Psoas muscle (tissue), 8 donors: ENCODE measurements around the gene FOXG1. TPM values are rescaled to one million over a fixed set of nuclear protein-coding genes. Genes with fewer than 3 reads are reported as not detected.

Source experiments
- ATAC-seq, 4 donors: fragments of 200-7000 bp; cut with Tn5 transposase; one replicate each; pipeline ENCODE4 v1.9.1; 2020; ENCODE audit warnings: moderate library complexity in 3 of 4, mild to moderate bottlenecking in 2 of 4
- DNase-seq, 2 donors: peaks; one replicate each; pipeline ENCODE4 v3.0.0-alpha.2; 2020
- H3K27ac ChIP-seq: fragments of 200-600 bp; one replicate; pipeline ENCODE4 v1.8.0; 2022
- H3K27me3 ChIP-seq, 3 donors: fragments of 200-600 bp in 1 of 3; one replicate each; pipeline versions ENCODE4 v1.6.1 to v1.8.0; 2013 to 2022; ENCODE audit warnings: low read length in 2 of 3, mild to moderate bottlenecking in 2 of 3, moderate library complexity in 1 of 3; ENCODE audit not compliant: insufficient read depth in 3 of 3
- H3K36me3 ChIP-seq, 2 donors: fragments of 200-600 bp in 1 of 2; one replicate each; pipeline versions ENCODE4 v1.6.1 to v1.8.0; 2013 to 2022; ENCODE audit warnings: low read depth in 1 of 2, mild to moderate bottlenecking in 1 of 2, moderate library complexity in 1 of 2; ENCODE audit not compliant: insufficient read depth in 1 of 2
- H3K4me1 ChIP-seq: fragments of 200-600 bp; one replicate; pipeline ENCODE4 v1.8.0; 2022
- H3K4me3 ChIP-seq: fragments of 200-600 bp; one replicate; pipeline ENCODE4 v1.8.0; 2022; ENCODE audit warnings: mild to moderate bottlenecking
- H3K9me3 ChIP-seq: fragments of 200-600 bp; one replicate; pipeline ENCODE4 v1.8.0; 2022
- CTCF ChIP-seq: fragments of 200-600 bp; IDR thresholded peaks from one replicate; pipeline ENCODE4 v1.8.0; 2022; ENCODE audit warnings: antibody characterized with exemption
- WGBS, 3 donors: extraction: QIAGEN DNeasy Blood & Tissue Kit; methylation state at CpG; one replicate each; pipeline versions ENCODE4 v1.1.6 to v1.1.7; 2013; 5-methylcytosine and 5-hydroxymethylcytosine counted together
- intact Hi-C, 2 donors: fragments of 100-400 bp; cut with DNase I; formaldehyde crosslinking; loops; one replicate each; pipeline versions ENCODE4 v1.11.0 to v1.14.2; 2022
- polyA plus RNA-seq, 3 donors: library from polyadenylated mRNA; stranded (reverse); fragments of 200-250 nt; gene quantifications; one replicate each; pipeline ENCODE4 v1.2.3, GENCODE V29; 2013
- total RNA-seq, 4 donors: library from RNA; stranded (reverse); fragmentation: NEBNext Ultra II Directional in 2 of 4; extraction: Animal tissue kit (Norgen Biotek cat#: 25700) in 2 of 4; gene quantifications; one replicate each; pipeline versions ENCODE4 v1.2.1 to v1.2.4, GENCODE V29; 2021 to 2023
- donor health status: healthy with polysubstance abuse.
- donor health status: DM: no; HTN: no; CAD: no; lungs with moderate emphysema.
- donor health status: Bipolar disorder and iron deficiency.
- donor health status: healthy.
- donor health status: DM: yes; HTN: yes; CAD: no.
- donor health status: DM: no; HTN: no; CAD: no.
- donor health status: DM: no; HTN: no; CAD: no.
- donor health status: DM: yes; HTN: yes; CAD: no.

Gene FOXG1
- total and polyA plus RNA-seq, 7 donors = under 0.01 to 5.5 (median 5.4) TPM; not detected in 4

- DNase-seq (no peak), ATAC-seq (no peak)
- intact Hi-C loops = loop anchor here (5.0 to 10.0 kb wide), 4 partner anchors 779 to 1519 kb away; no protein-coding TSS in a partner anchor
- H3K36me3 ChIP-seq = no peaks in the 10 kb centered on the region
- 4 to 8% (median 7%) methylated on average over 14 of the region's 14 CpGs for WGBS, 3 donors
- no peaks in the 10 kb centered on the region for H3K4me1 ChIP-seq
- no peak overlapping the region for H3K27ac ChIP-seq
- H3K9me3 ChIP-seq = no peaks in the 10 kb centered on the region
- H3K4me3 ChIP-seq = no peak overlapping the region
- H3K27me3 ChIP-seq = peaks cover 13 to 64% (median 20%) of the 10 kb centered on the region in 3 donors
- TF ChIP-seq CTCF = no peak
These were observed 11.3 kb upstream of the FOXG1 start for GRCh38 chr14:28755198-28755815.

GRCh38 chr14:28755884-28756268 is 10.7 kb upstream of the FOXG1 start:
- Histone ChIP-seq H3K36me3 (no peaks in the 10 kb centered on the region), H3K27ac (no peak overlapping the region), H3K9me3 (no peaks in the 10 kb centered on the region), H3K4me1 (no peaks in the 10 kb centered on the region), H3K4me3 (no peak overlapping the region), H3K27me3 (peaks cover 13 to 70% (median 20%) of the 10 kb centered on the region in 3 donors)
- ATAC-seq (no peak), DNase-seq (no peak)
- intact Hi-C loops = loop anchor here (5.0 to 10.0 kb wide), 4 partner anchors 779 to 1519 kb away; no protein-coding TSS in a partner anchor
- no peak for TF ChIP-seq CTCF
- WGBS, 3 donors = 1 to 11% (median 5%) methylated on average over 3 of the region's 3 CpGs

GRCh38 chr14:28756269-28756883 is 10.2 kb upstream of the FOXG1 start:
- Histone ChIP-seq H3K9me3 (no peaks in the 10 kb centered on the region), H3K4me3 (no peak overlapping the region), H3K27me3 (peaks cover 13 to 75% (median 25%) of the 10 kb centered on the region in 3 donors), H3K36me3 (no peaks in the 10 kb centered on the region), H3K27ac (no peak overlapping the region), H3K4me1 (no peaks in the 10 kb centered on the region)
- 4 to 6% (median 5%) methylated on average over 18 of the region's 18 CpGs for WGBS, 3 donors
- ATAC-seq (no peak), DNase-seq (no peak)
- intact Hi-C loops = loop anchor here (5.0 to 10.0 kb wide), 4 partner anchors 778 to 1518 kb away; no protein-coding TSS in a partner anchor
- TF ChIP-seq CTCF = no peak

- no peaks in the 10 kb centered on the region for H3K9me3 ChIP-seq
- no peak overlapping the region for H3K27ac ChIP-seq
- WGBS, 3 donors = 2 to 4% (median 4%) methylated on average over 23 of the region's 23 CpGs
- H3K27me3 ChIP-seq = peaks cover 13 to 82% (median 31%) of the 10 kb centered on the region in 3 donors
- no peaks in the 10 kb centered on the region for H3K4me1 ChIP-seq
- no peak overlapping the region for H3K4me3 ChIP-seq
- TF ChIP-seq CTCF = peak; percentile 18
- intact Hi-C loops = loop anchor here (5.0 to 10.0 kb wide), 4 partner anchors 778 to 1518 kb away; no protein-coding TSS in a partner anchor
- H3K36me3 ChIP-seq = no peaks in the 10 kb centered on the region
- DNase-seq (no peak), ATAC-seq (no peak)
These were observed 9.6 kb upstream of the FOXG1 start for GRCh38 chr14:28756884-28757570.
